Measurements from ENCODE around the gene CCDC71. TPM values are rescaled to one million over a fixed set of nuclear protein-coding genes. Genes with fewer than 3 reads are reported as not detected.

The CCDC71 gene
- total and polyA plus RNA-seq, 9 of the 15 experiments (the other 6 are each of a cell fraction or from before 2014, with no cell fraction given), result 0.13 to 19.3 (median 14.3) TPM

DNA sequence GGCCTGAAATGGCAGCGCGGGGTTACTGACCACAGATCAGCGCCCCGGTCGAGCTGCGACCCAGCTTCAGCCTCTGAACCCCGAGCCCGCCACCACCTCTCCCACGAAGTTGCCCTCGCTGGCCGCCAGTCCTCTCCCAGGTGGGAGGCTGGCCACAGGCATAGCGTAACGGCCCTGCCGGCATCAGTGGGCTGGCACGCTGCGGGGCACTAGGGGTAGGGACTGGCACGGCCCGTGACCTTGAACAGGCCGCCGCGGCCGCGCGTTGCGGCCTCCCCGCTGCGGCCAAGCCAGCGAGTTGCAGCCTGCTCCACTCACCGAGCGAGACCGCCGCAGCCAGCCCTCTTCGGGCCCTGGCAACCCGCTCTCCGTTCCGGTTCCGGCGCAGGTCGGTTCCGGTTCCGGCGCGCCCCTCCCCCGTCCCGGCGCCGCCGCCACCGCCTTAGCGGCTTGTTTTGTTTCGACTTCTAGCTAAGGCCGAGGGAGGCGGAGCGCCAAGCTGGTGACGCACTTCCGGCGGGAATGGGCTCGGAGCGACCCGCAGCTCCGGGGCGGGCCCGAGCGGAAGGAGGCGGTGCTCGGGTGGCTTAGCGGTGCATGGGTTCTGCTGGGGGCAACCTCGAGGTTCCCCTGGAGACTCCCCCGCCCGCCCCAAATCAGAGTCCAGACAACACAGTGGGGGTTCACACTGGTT, 45.5 kb downstream of the CCDC71 start, which contains the start of gene USP19:
Gene USP19, minus strand, starts transcription at position 386 of the 694 bp plus-strand sequence. CDS start 1,678 bp downstream, outside the sequence.
- Histone ChIP-seq H4K20me1 (replicated peaks; ENCODE audit: control insufficient read depth, insufficient read depth, low read length) (no peaks in the 10 kb centered on the region), H3K9me1 (ENCODE audit: control insufficient read depth, insufficient read depth, low read length) (no peaks in the 10 kb centered on the region), H3K36me3 (ENCODE audit: control insufficient read depth, insufficient read depth, low read length) (peaks cover 39% of the 10 kb centered on the region), H3K4me3 (peak within 1 kb of the TSS; percentile 87), H3K27me3 (ENCODE audit: control insufficient read depth in 2 of 2, insufficient read depth in 2 of 2, low read length in 2 of 2) (no peaks in the 10 kb centered on the region), H3K4me2 (ENCODE audit: insufficient read depth, low read length) (peak within 1 kb of the TSS; percentile 100), H3K27ac (ENCODE audit: extremely low read depth, low read depth, low read length) (peak within 1 kb of the TSS; percentile 97), H3K9me3 (replicated peaks; ENCODE audit: control insufficient read depth, insufficient read depth, low read depth, low read length) (no peaks in the 10 kb centered on the region), H3K9ac (ENCODE audit: insufficient read depth in 1 of 2, low read depth in 2 of 2, low read length in 2 of 2) (peak within 1 kb of the TSS; percentile 95 to 98), H2AFZ (ENCODE audit: low read depth, low read length) (peak within 1 kb of the TSS; percentile 84), H3K4me1 (replicated peaks in 1 of 2; ENCODE audit: control insufficient read depth in 2 of 2, insufficient read depth in 2 of 2, low read length in 2 of 2) (peaks cover 9 to 43% of the 10 kb centered on the region in 2 experiments; a peak in 4 of 5 replicates), H3K79me2 (ENCODE audit: control insufficient read depth, insufficient read depth, low read length) (peaks cover 20% of the 10 kb centered on the region)
- WGBS (ENCODE audit: insufficient coverage, low coverage, missing lambda C conversion rate), result under 1% methylated on average over 26 of the region's 70 CpGs
- in situ Hi-C loops (cut with MboI) (no loop called here), intact Hi-C loops (cut with micrococcal nuclease) (no loop called here)
- BruUV-seq (replicated peaks), result no TSS peak
- FAIRE-seq (peak; percentile 73), ATAC-seq (peak; percentile 98), DNase-seq (ENCODE audit: extremely low read depth in 1 of 4, low spot score in 3 of 4) (peak; percentile 90 to 93 (median 92))
- ChIA-PET POLR2A (interaction anchor here (0.6 to 1.4 kb wide), 13 partner anchors 9 to 637 kb away, joined by 3 to 8 read pairs (median 3); partner anchors contain the start of genes LAMB2, QARS1 and QRICH1), CTCF (ENCODE audit: low intra/inter-chr PET ratio) (interaction anchor here (0.6 kb wide), 1 partner anchor 719 kb away, joined by 4 read pairs; no protein-coding TSS in a partner anchor)
- TF ChIP-seq, protein P1, sequence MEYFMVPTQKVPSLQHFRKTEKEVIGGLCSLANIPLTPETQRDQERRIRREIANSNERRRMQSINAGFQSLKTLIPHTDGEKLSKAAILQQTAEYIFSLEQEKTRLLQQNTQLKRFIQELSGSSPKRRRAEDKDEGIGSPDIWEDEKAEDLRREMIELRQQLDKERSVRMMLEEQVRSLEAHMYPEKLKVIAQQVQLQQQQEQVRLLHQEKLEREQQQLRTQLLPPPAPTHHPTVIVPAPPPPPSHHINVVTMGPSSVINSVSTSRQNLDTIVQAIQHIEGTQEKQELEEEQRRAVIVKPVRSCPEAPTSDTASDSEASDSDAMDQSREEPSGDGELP (CRISPR knock-in tag; IDR thresholded peaks at IDR 0.05; ENCODE audit: borderline replicate concordance), result peak; percentile 63; the same call in 1 of the 2 replicates
- TF ChIP-seq, protein P2, sequence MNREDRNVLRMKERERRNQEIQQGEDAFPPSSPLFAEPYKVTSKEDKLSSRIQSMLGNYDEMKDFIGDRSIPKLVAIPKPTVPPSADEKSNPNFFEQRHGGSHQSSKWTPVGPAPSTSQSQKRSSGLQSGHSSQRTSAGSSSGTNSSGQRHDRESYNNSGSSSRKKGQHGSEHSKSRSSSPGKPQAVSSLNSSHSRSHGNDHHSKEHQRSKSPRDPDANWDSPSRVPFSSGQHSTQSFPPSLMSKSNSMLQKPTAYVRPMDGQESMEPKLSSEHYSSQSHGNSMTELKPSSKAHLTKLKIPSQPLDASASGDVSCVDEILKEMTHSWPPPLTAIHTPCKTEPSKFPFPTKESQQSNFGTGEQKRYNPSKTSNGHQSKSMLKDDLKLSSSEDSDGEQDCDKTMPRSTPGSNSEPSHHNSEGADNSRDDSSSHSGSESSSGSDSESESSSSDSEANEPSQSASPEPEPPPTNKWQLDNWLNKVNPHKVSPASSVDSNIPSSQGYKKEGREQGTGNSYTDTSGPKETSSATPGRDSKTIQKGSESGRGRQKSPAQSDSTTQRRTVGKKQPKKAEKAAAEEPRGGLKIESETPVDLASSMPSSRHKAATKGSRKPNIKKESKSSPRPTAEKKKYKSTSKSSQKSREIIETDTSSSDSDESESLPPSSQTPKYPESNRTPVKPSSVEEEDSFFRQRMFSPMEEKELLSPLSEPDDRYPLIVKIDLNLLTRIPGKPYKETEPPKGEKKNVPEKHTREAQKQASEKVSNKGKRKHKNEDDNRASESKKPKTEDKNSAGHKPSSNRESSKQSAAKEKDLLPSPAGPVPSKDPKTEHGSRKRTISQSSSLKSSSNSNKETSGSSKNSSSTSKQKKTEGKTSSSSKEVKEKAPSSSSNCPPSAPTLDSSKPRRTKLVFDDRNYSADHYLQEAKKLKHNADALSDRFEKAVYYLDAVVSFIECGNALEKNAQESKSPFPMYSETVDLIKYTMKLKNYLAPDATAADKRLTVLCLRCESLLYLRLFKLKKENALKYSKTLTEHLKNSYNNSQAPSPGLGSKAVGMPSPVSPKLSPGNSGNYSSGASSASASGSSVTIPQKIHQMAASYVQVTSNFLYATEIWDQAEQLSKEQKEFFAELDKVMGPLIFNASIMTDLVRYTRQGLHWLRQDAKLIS (CRISPR knock-in tag; IDR thresholded peaks at IDR 0.05), result peak; percentile 59; the same call in 1 of the 2 replicates
- no peak for TF ChIP-seq THRAP3 (IDR thresholded peaks at IDR 0.05; ENCODE audit: borderline replicate concordance)
- no peak for TF ChIP-seq HSF4 (CRISPR knock-in tag; IDR thresholded peaks at IDR 0.05; ENCODE audit: borderline replicate concordance)
- TF ChIP-seq, protein P3, sequence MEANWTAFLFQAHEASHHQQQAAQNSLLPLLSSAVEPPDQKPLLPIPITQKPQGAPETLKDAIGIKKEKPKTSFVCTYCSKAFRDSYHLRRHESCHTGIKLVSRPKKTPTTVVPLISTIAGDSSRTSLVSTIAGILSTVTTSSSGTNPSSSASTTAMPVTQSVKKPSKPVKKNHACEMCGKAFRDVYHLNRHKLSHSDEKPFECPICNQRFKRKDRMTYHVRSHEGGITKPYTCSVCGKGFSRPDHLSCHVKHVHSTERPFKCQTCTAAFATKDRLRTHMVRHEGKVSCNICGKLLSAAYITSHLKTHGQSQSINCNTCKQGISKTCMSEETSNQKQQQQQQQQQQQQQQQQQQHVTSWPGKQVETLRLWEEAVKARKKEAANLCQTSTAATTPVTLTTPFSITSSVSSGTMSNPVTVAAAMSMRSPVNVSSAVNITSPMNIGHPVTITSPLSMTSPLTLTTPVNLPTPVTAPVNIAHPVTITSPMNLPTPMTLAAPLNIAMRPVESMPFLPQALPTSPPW (CRISPR knock-in tag; IDR thresholded peaks at IDR 0.05), result peak; percentile 68; the same call in 1 of the 2 replicates
- peak; percentile 83 for TF ChIP-seq SUPT5H (IDR thresholded peaks at IDR 0.05)
- peak; percentile 72 for TF ChIP-seq SAP30 (IDR thresholded peaks at IDR 0.05; ENCODE audit: borderline replicate concordance, insufficient read depth, low read depth, low read length, poor library complexity, severe bottlenecking)
- peak; percentile 68 for TF ChIP-seq ATF7 (IDR thresholded peaks at IDR 0.05)
